Neural cell (in vitro differentiated cells): ENCODE results near the gene ARHGAP24.

ENCODE experiments used
- CTCF ChIP-seq: fragments of 450-650 bp; IDR thresholded peaks from 2 replicates; pipeline ENCODE4 v1.5.1; 2014; ENCODE audit warnings: antibody characterized with exemption, mild to moderate bottlenecking, moderate library complexity; ENCODE audit not compliant: poor library complexity, severe bottlenecking
- EP300 ChIP-seq: fragments of 450-650 bp; conservative IDR thresholded peaks from 2 replicates; pipeline ENCODE4 v1.6.1; 2014; ENCODE audit warnings: antibody characterized with exemption, mild to moderate bottlenecking, moderate library complexity; ENCODE audit not compliant: poor library complexity, severe bottlenecking
- EZH2 ChIP-seq: fragments of 200-600, 300-800 bp; shearing (Covaris generic), sonication (generic); IDR thresholded peaks from 2 replicates; pipeline ENCODE4 v1.6.1; 2014; ENCODE audit warnings: antibody characterized with exemption, low read length, borderline replicate concordance, mild to moderate bottlenecking; ENCODE audit not compliant: insufficient read depth, poor library complexity, severe bottlenecking
- MXI1 ChIP-seq: fragments of 450-650 bp; conservative IDR thresholded peaks from 2 replicates; pipeline ENCODE4 v1.6.1; 2014; ENCODE audit warnings: antibody characterized with exemption, mild to moderate bottlenecking; ENCODE audit not compliant: poor library complexity, severe bottlenecking
- RAD21 ChIP-seq: fragments of 450-650 bp; conservative IDR thresholded peaks from 2 replicates; pipeline ENCODE4 v1.6.1; 2014; ENCODE audit warnings: antibody characterized with exemption, mild to moderate bottlenecking, moderate library complexity
- REST ChIP-seq: IDR thresholded peaks from 2 replicates; pipeline ENCODE4 v1.6.1; 2012; ENCODE audit warnings: borderline replicate concordance

GRCh38 chr4:85673540-85673939, 198.6 kb downstream of the ARHGAP24 start:
- TF ChIP-seq CTCF (no peak), EZH2 (no peak), MXI1 (no peak), RAD21 (no peak), REST (no peak), EP300 (no peak)
